Endothelial cell of umbilical vein (primary cell): Measurements from ENCODE around the gene BPI. TPM values are rescaled to one million over a fixed set of nuclear protein-coding genes. Genes with fewer than 3 reads are reported as not detected.

Experiments used
- BruUV-seq: library from RNA; stranded (reverse); fragments of 400-500 nt; replicated peaks from 2 replicates; lab custom pipeline; 2021; lab: Mats Ljungman, UMichigan
- CTCF ChIA-PET: fragments of 300-600, 350-600 bp; sonication (Branson Sonifier 250); formaldehyde crosslinking; loops from one replicate; lab custom pipeline; 2021; ENCODE audit warnings: antibody characterized with exemption, inconsistent platforms; lab: Charles Lee
- POLR2A ChIA-PET: fragments of 300-600, 350-600 bp; sonication (Branson Sonifier 250); formaldehyde crosslinking; loops from one replicate; lab custom pipeline; 2021; ENCODE audit warnings: antibody characterized with exemption, inconsistent platforms; lab: Charles Lee
- DNase-seq: peaks from one replicate; pipeline ENCODE4 v3.0.0-alpha.2; 2011; ENCODE audit warnings: low read depth, low spot score
- FAIRE-seq: peaks from 2 replicates; lab custom pipeline; 2011; peaks lifted over from hg19 to GRCh38; lab: Jason Lieb, UNC
- H2AFZ ChIP-seq: 2 replicates; pipeline ENCODE4 v1.6.0; 2012; ENCODE audit warnings: low read depth, low read length, control low read depth, inconsistent platforms
- H3K27ac ChIP-seq: 2 replicates; pipeline ENCODE4 v1.5.1; 2011; ENCODE audit warnings: low read depth, mild to moderate bottlenecking, control low read depth, low read length, moderate library complexity; ENCODE audit not compliant: insufficient read depth
- H3K27me3 ChIP-seq, 2 experiments: 2 replicates each; pipeline versions ENCODE4 v1.6.0 to v1.6.1; 2011; ENCODE audit warnings: low read length in 2 of 2, mixed read lengths in 1 of 2; ENCODE audit not compliant: control insufficient read depth in 2 of 2, insufficient read depth in 2 of 2
- H3K36me3 ChIP-seq, 2 experiments: 2 replicates in 1 of 2; 3 replicates in 1 of 2; pipeline ENCODE4 v1.5.1; 2011; ENCODE audit warnings: low read length in 2 of 2, mild to moderate bottlenecking in 1 of 2, moderate library complexity in 1 of 2; ENCODE audit not compliant: control insufficient read depth in 2 of 2, insufficient read depth in 2 of 2; ENCODE audit errors: extremely low read depth in 1 of 2
- H3K4me1 ChIP-seq: 3 replicates; pipeline ENCODE4 v1.5.1; 2011; ENCODE audit warnings: mild to moderate bottlenecking, low read length; ENCODE audit not compliant: control insufficient read depth, insufficient read depth; ENCODE audit errors: extremely low read depth
- H3K4me2 ChIP-seq: 2 replicates; pipeline ENCODE4 v1.6.1; 2011; ENCODE audit warnings: low read length, control low read depth, mixed read lengths; ENCODE audit not compliant: insufficient read depth
- H3K4me3 ChIP-seq, 3 experiments: fragments of 200-600 bp in 1 of 3; sonication (generic), shearing (Covaris generic) in 1 of 3; replicated peaks in 1 of 3; 2 replicates each; pipeline ENCODE4 v1.5.1; 2011 to 2016; ENCODE audit warnings: control low read depth in 3 of 3, low read length in 3 of 3, mild to moderate bottlenecking in 2 of 3, inconsistent platforms in 1 of 3, low read depth in 1 of 3, moderate library complexity in 1 of 3; ENCODE audit not compliant: insufficient read depth in 1 of 3
- H3K79me2 ChIP-seq: 2 replicates; pipeline ENCODE4 v1.6.0; 2012; ENCODE audit warnings: low read length, inconsistent platforms; ENCODE audit not compliant: control insufficient read depth, insufficient read depth
- H3K9ac ChIP-seq: replicated peaks from 2 replicates; pipeline ENCODE3; 2011; ENCODE audit warnings: low read length, control low read depth; ENCODE audit not compliant: insufficient read depth; ENCODE audit errors: extremely low read depth
- H3K9me1 ChIP-seq: replicated peaks from 3 replicates; pipeline ENCODE4 v1.6.0; 2011; ENCODE audit warnings: mild to moderate bottlenecking, low read length; ENCODE audit not compliant: control insufficient read depth, insufficient read depth; ENCODE audit errors: extremely low read depth
- H3K9me3 ChIP-seq: replicated peaks from 2 replicates; pipeline ENCODE4 v1.5.1; 2012; ENCODE audit warnings: low read length, inconsistent platforms; ENCODE audit not compliant: control insufficient read depth, insufficient read depth
- H4K20me1 ChIP-seq: replicated peaks from 2 replicates; pipeline ENCODE3; 2011; ENCODE audit warnings: mild to moderate bottlenecking, low read length; ENCODE audit not compliant: control insufficient read depth, insufficient read depth; ENCODE audit errors: extremely low read depth
- CTCF ChIP-seq, 2 donors: IDR thresholded peaks; 1 replicate in 1 of 2; 2 replicates in 1 of 2; pipeline ENCODE4 v1.5.1; 2011; ENCODE audit warnings: low read length in 2 of 2, mild to moderate bottlenecking in 2 of 2, moderate library complexity in 2 of 2, control low read depth in 1 of 2, inconsistent platforms in 1 of 2, low read depth in 1 of 2; ENCODE audit not compliant: insufficient read depth in 1 of 2; ENCODE audit errors: extremely low read depth in 1 of 2
- EZH2 ChIP-seq: IDR thresholded peaks from 2 replicates; pipeline ENCODE4 v1.6.1; 2012; ENCODE audit warnings: borderline replicate concordance, low read depth, mild to moderate bottlenecking, moderate library complexity, low read length, inconsistent platforms; ENCODE audit not compliant: severe bottlenecking
- FOS ChIP-seq: IDR thresholded peaks from 2 replicates; pipeline ENCODE4 v1.6.1; 2011; ENCODE audit warnings: mild to moderate bottlenecking, low read length, moderate library complexity, borderline replicate concordance; ENCODE audit not compliant: insufficient read depth
- GATA2 ChIP-seq: IDR thresholded peaks from 2 replicates; pipeline ENCODE4 v1.7.0; 2011; ENCODE audit warnings: low read depth, mild to moderate bottlenecking, moderate library complexity, mixed read lengths, low read length; ENCODE audit not compliant: insufficient read length, insufficient read depth
- JUN ChIP-seq: IDR thresholded peaks from 2 replicates; pipeline ENCODE4 v1.6.1; 2011; ENCODE audit warnings: borderline replicate concordance, low read depth; ENCODE audit not compliant: insufficient read length, insufficient read depth
- MAX ChIP-seq: IDR thresholded peaks from 2 replicates; pipeline ENCODE4 v1.6.1; 2011; ENCODE audit not compliant: insufficient read depth, insufficient read length
- MYC ChIP-seq: IDR thresholded peaks from one replicate; pipeline ENCODE4 v1.6.1; 2011; ENCODE audit warnings: mild to moderate bottlenecking, low read depth, low read length
- POLR2A ChIP-seq: IDR thresholded peaks from 2 replicates; pipeline ENCODE4 v1.6.1; 2012; ENCODE audit warnings: low read depth, mild to moderate bottlenecking, control low read depth, low read length
- POLR2AphosphoS5 ChIP-seq: IDR thresholded peaks from 2 replicates; pipeline ENCODE4 v1.6.1; 2012; ENCODE audit warnings: low read depth, mild to moderate bottlenecking, control low read depth, low read length, moderate library complexity; ENCODE audit not compliant: insufficient read depth
- dilution Hi-C: fragments of 300-500 bp; cut with MboI; formaldehyde crosslinking; loops from one replicate; pipeline ENCODE4 v1.15.0; 2019; ENCODE audit warnings: low sequenced_read_pairs; ENCODE audit not compliant: extremely low pct_ligation_motif_present
- intact Hi-C: fragments of 100-400 bp; cut with micrococcal nuclease; formaldehyde crosslinking; loops from one replicate; pipeline ENCODE4 v1.10.0; 2022
- polyA plus RNA-seq, 4 experiments: library from polyadenylated mRNA; depleted of rRNA in 3 of 4; stranded (reverse) in 3 of 4; unstranded in 1 of 4; fragments of >200 nt; gene quantifications; 2 replicates each; pipeline versions ENCODE4 v1.2.1 to v1.2.3, GENCODE V29; 2011 to 2012; ENCODE audit warnings: missing spikeins in 1 of 4
- total RNA-seq: library from RNA; stranded (reverse); gene quantifications from 2 replicates; pipeline ENCODE4 v1.2.3, GENCODE V29; 2021

BPI gene
- total and polyA plus RNA-seq, 2 donors (not counting 3 experiments of a cell fraction or from before 2014, with no cell fraction given): not detected

- H3K36me3 ChIP-seq: no peaks in the 10 kb centered on the region
- dilution Hi-C loops: no loop called here
- H4K20me1 ChIP-seq: no peaks in the 10 kb centered on the region
- no peak overlapping the region for H3K27ac ChIP-seq
- H3K9ac ChIP-seq: no peak overlapping the region
- no peaks in the 10 kb centered on the region for H3K9me1 ChIP-seq
- no peak overlapping the region for H3K4me3 ChIP-seq
- H2AFZ ChIP-seq: no peak overlapping the region
- no peaks in the 10 kb centered on the region for H3K27me3 ChIP-seq
- ChIA-PET CTCF (no interaction called here), POLR2A (no interaction called here)
- BruUV-seq: no TSS peak
- no peaks in the 10 kb centered on the region for H3K9me3 ChIP-seq
- FAIRE-seq: no peak
- no peaks in the 10 kb centered on the region for H3K79me2 ChIP-seq
- intact Hi-C loops: no loop called here
- H3K4me1 ChIP-seq: no peaks in the 10 kb centered on the region
- DNase-seq: no peak
- no peak for TF ChIP-seq POLR2AphosphoS5
- TF ChIP-seq POLR2A: no peak
- no peak for TF ChIP-seq GATA2
- no peak for TF ChIP-seq CTCF (IDR thresholded peaks at IDR 0.05; ENCODE audit: extremely low read depth in 1 of 2, insufficient read depth in 1 of 2, low read depth in 1 of 2, low read length in 2 of 2)
- TF ChIP-seq MYC: no peak
- TF ChIP-seq JUN: no peak
- no peak for TF ChIP-seq MAX
- TF ChIP-seq EZH2: no peak
- no peak for TF ChIP-seq FOS
- H3K4me2 ChIP-seq: no peak overlapping the region
Measured at GRCh38 chr20:38262931-38263330, 41.0 kb upstream of the BPI start.
